GM10266 (cell line): ENCODE measurements around the gene DYNC1H1.

Experiments
- DNase-seq: peaks from one replicate; pipeline ENCODE4 v3.0.0; 2012; ENCODE audit errors: extremely low spot score
- TF ChIP-seq, protein P1 (sequence below): IDR thresholded peaks from 2 replicates; pipeline ENCODE4 v1.5.1; 2012; ENCODE audit warnings: mild to moderate bottlenecking, low read depth; ENCODE audit not compliant: control insufficient read depth, insufficient read depth; ENCODE audit errors: missing control alignments

Gene DYNC1H1

DNA sequence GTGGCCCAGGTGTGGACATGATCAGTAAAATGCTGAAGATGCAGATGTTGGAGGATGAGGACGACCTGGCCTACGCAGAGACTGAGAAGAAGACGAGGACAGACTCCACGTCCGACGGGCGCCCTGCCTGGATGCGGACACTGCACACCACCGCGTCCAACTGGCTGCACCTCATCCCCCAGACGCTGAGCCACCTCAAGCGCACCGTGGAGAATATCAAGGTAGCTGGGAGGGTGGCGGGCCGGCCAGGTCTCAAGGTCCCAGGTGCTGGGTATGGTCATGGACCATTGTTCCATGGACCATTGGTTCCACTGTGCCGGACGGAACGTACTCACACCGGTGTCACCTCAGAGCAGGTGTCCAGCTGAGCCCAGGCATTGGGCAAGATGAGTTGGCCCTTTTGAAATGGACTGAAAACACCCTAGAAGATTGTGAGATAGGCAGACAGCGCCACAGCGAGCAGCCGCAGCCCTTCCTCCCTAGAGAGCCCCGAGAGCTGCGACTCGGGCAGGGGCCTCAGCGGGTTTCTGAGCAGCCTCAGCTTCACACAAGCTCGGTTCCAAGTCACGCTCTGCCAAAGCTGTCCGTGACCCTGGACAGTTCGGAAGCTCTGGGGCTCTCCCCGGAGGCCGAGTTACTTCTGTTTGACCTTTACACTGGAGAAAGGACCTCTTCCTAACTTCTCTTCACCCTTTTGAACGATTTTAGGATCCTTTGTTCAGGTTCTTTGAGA lies 83.6 kb downstream of the DYNC1H1 start:
- DNase-seq: no peak
- TF ChIP-seq, protein P1, sequence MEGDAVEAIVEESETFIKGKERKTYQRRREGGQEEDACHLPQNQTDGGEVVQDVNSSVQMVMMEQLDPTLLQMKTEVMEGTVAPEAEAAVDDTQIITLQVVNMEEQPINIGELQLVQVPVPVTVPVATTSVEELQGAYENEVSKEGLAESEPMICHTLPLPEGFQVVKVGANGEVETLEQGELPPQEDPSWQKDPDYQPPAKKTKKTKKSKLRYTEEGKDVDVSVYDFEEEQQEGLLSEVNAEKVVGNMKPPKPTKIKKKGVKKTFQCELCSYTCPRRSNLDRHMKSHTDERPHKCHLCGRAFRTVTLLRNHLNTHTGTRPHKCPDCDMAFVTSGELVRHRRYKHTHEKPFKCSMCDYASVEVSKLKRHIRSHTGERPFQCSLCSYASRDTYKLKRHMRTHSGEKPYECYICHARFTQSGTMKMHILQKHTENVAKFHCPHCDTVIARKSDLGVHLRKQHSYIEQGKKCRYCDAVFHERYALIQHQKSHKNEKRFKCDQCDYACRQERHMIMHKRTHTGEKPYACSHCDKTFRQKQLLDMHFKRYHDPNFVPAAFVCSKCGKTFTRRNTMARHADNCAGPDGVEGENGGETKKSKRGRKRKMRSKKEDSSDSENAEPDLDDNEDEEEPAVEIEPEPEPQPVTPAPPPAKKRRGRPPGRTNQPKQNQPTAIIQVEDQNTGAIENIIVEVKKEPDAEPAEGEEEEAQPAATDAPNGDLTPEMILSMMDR: no peak

DNA sequence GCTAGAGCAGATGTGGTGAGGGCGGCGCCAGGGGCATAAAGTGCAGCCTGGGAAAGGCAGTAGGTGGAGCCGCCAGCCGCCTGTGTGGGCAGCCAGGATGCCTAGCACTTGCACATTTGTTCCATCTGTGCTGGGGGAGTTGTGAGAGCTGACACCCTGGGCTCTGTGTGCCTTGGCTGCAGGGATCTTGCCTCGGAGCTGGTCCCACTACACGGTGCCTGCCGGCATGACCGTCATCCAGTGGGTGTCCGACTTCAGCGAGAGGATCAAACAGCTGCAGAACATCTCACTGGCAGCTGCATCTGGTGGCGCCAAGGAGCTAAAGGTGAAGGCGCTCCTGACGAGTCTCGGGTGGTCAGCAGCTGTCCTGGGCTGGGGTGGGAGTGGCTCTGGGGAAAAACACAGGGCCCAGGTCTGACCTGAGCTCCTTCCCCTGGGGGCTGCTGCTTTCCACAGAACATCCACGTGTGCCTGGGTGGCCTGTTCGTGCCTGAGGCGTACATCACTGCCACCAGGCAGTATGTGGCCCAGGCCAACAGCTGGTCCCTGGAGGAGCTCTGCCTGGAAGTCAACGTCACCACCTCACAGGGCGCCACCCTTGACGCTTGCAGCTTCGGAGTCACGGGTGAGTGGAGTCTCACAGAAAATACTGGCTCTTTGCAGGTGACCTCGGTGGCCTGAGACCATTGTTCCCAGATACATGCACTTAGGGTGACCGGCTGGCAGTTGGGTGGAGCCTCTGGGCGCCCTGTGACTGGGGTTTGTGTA lies 85.1 kb downstream of the DYNC1H1 start:
- no peak for DNase-seq
- TF ChIP-seq, protein P1: no peak

DNA sequence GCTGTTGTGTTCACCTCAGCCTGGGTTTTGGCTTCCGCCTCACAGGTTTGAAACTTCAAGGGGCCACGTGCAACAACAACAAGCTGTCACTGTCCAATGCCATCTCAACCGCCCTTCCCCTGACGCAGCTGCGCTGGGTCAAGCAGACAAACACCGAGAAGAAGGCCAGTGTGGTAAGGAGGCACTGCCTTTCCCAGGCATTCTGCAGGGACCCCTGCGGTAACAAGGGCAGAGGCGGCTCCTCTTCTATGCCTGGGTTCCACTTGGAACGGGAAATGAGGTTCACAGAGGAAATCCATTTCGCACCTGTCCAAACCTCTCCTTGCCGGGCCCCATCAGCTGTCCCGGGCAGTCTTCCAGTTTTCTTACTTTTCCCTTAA lies 85.6 kb downstream of the DYNC1H1 start:
- TF ChIP-seq, protein P1: no peak
- DNase-seq: no peak

DNA sequence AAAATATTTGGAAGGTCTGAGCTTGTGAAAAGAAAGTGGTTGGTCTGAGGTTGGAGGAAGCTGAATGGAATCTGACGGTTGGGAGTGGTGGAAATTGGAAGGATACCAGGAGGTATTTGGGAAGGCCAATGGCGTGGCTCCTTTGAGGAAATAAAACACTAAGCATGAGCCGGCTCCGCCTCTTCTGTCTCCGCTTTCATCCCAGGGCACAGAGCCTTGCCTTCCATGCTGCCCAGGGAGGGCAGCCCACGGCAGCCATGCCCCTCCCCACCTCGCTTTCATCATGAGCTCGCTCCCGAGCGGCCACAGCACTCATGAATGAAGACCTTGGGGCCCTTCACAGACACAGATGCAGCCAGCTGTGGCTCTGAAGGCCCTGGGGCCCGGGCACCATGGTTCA lies 86.3 kb downstream of the DYNC1H1 start:
- TF ChIP-seq, protein P1: no peak
- DNase-seq: no peak

DNA sequence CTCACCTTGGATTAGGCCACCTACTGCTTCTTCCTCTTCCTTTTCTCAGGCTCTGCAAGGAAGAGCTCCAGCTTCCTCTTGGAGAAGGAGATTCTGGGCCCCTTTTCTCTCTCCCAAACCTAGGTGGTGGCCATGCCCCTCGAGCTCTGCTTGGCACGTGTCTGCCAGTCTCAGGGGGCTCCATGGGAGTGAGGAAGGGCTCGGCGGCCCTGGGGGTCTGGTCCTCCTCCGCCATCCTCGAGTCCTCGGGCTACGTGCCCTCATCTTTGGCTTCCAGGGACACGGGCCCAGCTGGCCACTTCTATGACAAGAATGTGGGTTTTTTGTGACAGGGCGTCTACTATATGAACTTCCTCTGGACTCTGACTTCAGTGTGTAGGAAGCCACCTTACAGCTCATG lies 88.1 kb downstream of the DYNC1H1 start:
- TF ChIP-seq, protein P1: no peak
- no peak for DNase-seq

DNA sequence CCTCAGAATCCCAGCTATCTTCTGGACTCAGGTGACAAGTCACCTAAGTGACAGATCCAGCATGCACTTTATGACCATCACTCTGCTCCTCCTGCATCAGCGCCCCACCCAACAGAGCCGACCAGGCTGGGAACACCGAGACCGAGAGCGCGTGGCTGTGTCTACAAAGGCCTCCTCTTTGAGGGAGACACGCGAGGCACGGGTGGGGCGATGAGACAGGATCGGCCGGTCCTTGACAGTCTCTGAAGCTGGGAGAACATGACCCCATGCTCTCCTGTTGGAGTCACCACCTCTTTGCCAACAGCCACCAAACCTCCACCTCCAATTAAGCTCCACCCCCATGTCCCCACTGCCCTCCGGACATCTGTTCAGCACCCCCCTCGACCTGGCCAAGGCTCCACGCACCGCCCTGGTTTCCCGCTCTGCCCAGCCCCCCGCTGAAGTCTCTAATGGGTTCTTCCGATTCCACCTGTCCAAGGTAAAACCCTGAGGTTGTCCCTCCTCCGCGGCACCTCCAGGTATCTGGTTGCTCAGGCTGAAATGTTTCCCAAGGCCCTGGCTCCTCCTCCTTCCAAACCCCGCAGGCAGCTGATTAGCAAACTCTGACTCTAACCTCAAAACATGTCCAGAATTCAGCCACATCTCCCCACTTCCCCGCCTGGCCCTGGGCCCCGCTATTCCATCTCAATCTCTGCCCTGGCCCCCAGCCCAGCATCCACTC lies 91.0 kb downstream of the DYNC1H1 start:
- no peak for DNase-seq
- TF ChIP-seq, protein P1: no peak
